A673 (cell line): ENCODE results near the gene PHF21A.

Source experiments
- EZH2 ChIP-seq: fragments of 200-600 bp; sonication (generic); IDR thresholded peaks from 2 replicates; pipeline ENCODE4 v1.6.1; 2017; ENCODE audit warnings: borderline replicate concordance, low read depth, mild to moderate bottlenecking, mixed read lengths, antibody characterized with exemption, low read length; ENCODE audit not compliant: poor library complexity, severe bottlenecking
- TF ChIP-seq, protein P1 (sequence below): fragments of 300-800, 200-600 bp; sonication (generic); conservative IDR thresholded peaks from 2 replicates; pipeline ENCODE4 v1.5.1; 2017; ENCODE audit warnings: low read depth, mild to moderate bottlenecking, antibody characterized with exemption, low read length, moderate library complexity, mixed read lengths

DNA sequence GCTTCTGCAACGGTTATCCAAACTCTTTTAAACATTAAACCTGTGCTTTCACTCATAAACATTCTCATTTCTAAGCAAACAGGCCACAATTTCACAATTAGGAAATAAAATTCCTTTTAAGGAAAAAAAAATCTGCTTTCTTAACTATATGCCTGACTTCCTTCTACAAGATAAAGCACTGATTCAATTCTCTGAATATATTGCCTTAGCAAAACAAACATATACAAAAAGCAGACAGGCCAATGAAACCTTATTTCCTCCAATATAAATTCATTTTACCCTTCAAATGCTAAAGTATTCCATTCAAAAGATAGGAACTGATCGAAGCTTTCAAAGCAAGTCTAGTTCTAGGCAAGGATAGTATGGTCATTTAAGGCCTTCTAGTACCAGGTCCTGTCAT, 76.7 kb downstream of the PHF21A start:
- no peak for TF ChIP-seq EZH2
- TF ChIP-seq, protein P1, sequence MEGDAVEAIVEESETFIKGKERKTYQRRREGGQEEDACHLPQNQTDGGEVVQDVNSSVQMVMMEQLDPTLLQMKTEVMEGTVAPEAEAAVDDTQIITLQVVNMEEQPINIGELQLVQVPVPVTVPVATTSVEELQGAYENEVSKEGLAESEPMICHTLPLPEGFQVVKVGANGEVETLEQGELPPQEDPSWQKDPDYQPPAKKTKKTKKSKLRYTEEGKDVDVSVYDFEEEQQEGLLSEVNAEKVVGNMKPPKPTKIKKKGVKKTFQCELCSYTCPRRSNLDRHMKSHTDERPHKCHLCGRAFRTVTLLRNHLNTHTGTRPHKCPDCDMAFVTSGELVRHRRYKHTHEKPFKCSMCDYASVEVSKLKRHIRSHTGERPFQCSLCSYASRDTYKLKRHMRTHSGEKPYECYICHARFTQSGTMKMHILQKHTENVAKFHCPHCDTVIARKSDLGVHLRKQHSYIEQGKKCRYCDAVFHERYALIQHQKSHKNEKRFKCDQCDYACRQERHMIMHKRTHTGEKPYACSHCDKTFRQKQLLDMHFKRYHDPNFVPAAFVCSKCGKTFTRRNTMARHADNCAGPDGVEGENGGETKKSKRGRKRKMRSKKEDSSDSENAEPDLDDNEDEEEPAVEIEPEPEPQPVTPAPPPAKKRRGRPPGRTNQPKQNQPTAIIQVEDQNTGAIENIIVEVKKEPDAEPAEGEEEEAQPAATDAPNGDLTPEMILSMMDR = no peak
